ENCODE data around the gene RNF223.

RNF223 gene

GRCh38 chr1:1046243-1046642, 27.9 kb downstream of the RNF223 start:
- DNase-seq (ENCODE audit: low read depth, low spot score), result no peak

- DNase-seq (ENCODE audit: low read depth, low spot score), result no peak
Measured at GRCh38 chr1:1045129-1045528, 29.0 kb downstream of the RNF223 start.

GRCh38 chr1:1044455-1045078, 29.5 kb downstream of the RNF223 start:
- DNase-seq (ENCODE audit: low read depth, low spot score), result no peak

GRCh38 chr1:1043921-1044320, 30.2 kb downstream of the RNF223 start:
- no peak for DNase-seq (ENCODE audit: low read depth, low spot score)

- no peak for DNase-seq (ENCODE audit: low read depth, low spot score)
Measured at GRCh38 chr1:1043411-1043810, 30.7 kb downstream of the RNF223 start.

GRCh38 chr1:1042835-1043234, 31.3 kb downstream of the RNF223 start:
- no peak for DNase-seq (ENCODE audit: low read depth, low spot score)

- no peak for DNase-seq (ENCODE audit: low read depth, low spot score)
Measured at GRCh38 chr1:1041873-1042272, 32.2 kb downstream of the RNF223 start.

- DNase-seq (ENCODE audit: low read depth, low spot score), result peak; percentile 63
Measured at GRCh38 chr1:1041092-1041523, 33.0 kb downstream of the RNF223 start.

- DNase-seq (ENCODE audit: low read depth, low spot score), result peak; percentile 84
Measured at GRCh38 chr1:1040004-1040991, 33.8 kb downstream of the RNF223 start.

GRCh38 chr1:1039145-1039910, 34.8 kb downstream of the RNF223 start:
- DNase-seq (ENCODE audit: low read depth, low spot score), result no peak

- DNase-seq (ENCODE audit: low read depth, low spot score), result no peak
Measured at GRCh38 chr1:1038694-1039093, 35.4 kb downstream of the RNF223 start.

GRCh38 chr1:1037366-1038327, 36.5 kb downstream of the RNF223 start:
- no peak for DNase-seq (ENCODE audit: low read depth, low spot score)

GRCh38 chr1:1035291-1035943, 38.7 kb downstream of the RNF223 start:
- no peak for DNase-seq (ENCODE audit: low read depth, low spot score)

- no peak for DNase-seq (ENCODE audit: low read depth, low spot score)
Measured at GRCh38 chr1:1034439-1034781, 39.7 kb downstream of the RNF223 start.

GRCh38 chr1:1033731-1034438, 40.2 kb downstream of the RNF223 start:
- no peak for DNase-seq (ENCODE audit: low read depth, low spot score)

- peak; percentile 97 for DNase-seq (ENCODE audit: low read depth, low spot score)
Measured at GRCh38 chr1:1033009-1033587, 41.0 kb downstream of the RNF223 start.

- no peak for DNase-seq (ENCODE audit: low read depth, low spot score)
Measured at GRCh38 chr1:1032424-1032823, 41.7 kb downstream of the RNF223 start.

- DNase-seq (ENCODE audit: low read depth, low spot score), result no peak
Measured at GRCh38 chr1:1031659-1032235, 42.4 kb downstream of the RNF223 start.
